ENCODE results near the gene MMEL1.
"Not testable (repeated sequence)": the region's sequence is repeated elsewhere in the genome, so short reads cannot be mapped to it uniquely, and the experiment has no call there.

The MMEL1 gene

GRCh38 chr1:2554621-2555387 lies 78.0 kb downstream of the MMEL1 start:
- peak; percentile 70 for DNase-seq

GRCh38 chr1:2553871-2554620 lies 78.8 kb downstream of the MMEL1 start:
- no peak for DNase-seq

GRCh38 chr1:2553076-2553475 lies 79.7 kb downstream of the MMEL1 start:
- DNase-seq = not testable (repeated sequence)

GRCh38 chr1:2552189-2552588 lies 80.6 kb downstream of the MMEL1 start:
- no peak for DNase-seq

GRCh38 chr1:2551544-2551943 lies 81.3 kb downstream of the MMEL1 start:
- not testable (repeated sequence) for DNase-seq

- not testable (repeated sequence) for DNase-seq
These were observed 82.4 kb downstream of the MMEL1 start for GRCh38 chr1:2550309-2550861.

GRCh38 chr1:2549367-2550029 lies 83.3 kb downstream of the MMEL1 start:
- not testable (repeated sequence) for DNase-seq

- DNase-seq = peak; percentile 87
These were observed 84.7 kb downstream of the MMEL1 start for GRCh38 chr1:2548068-2548589.

- DNase-seq = no peak
These were observed 85.4 kb downstream of the MMEL1 start for GRCh38 chr1:2547210-2548067.

GRCh38 chr1:2546515-2547209 lies 86.2 kb downstream of the MMEL1 start:
- DNase-seq = peak; percentile 89

- peak; percentile 95 for DNase-seq
These were observed 86.9 kb downstream of the MMEL1 start for GRCh38 chr1:2545754-2546514.

- DNase-seq = no peak
These were observed 87.8 kb downstream of the MMEL1 start for GRCh38 chr1:2544875-2545640.

GRCh38 chr1:2544093-2544874 lies 88.5 kb downstream of the MMEL1 start:
- DNase-seq = no peak

GRCh38 chr1:2543543-2544092 lies 89.2 kb downstream of the MMEL1 start:
- DNase-seq = peak; percentile 31

- no peak for DNase-seq
These were observed 90.4 kb downstream of the MMEL1 start for GRCh38 chr1:2542246-2542915.

GRCh38 chr1:2541619-2542245 lies 91.1 kb downstream of the MMEL1 start:
- no peak for DNase-seq

- no peak for DNase-seq
These were observed 91.9 kb downstream of the MMEL1 start for GRCh38 chr1:2540816-2541492.

All from CD4-positive, alpha-beta T cell treated with Interferon gamma for 1 hour (primary cell).